Measurements from ENCODE around the gene HOXB8.

Gene HOXB8

GRCh38 chr17:48567209-48567608 is 47.9 kb downstream of the HOXB8 start:
- no peak for DNase-seq

- DNase-seq, result no peak
Observed at GRCh38 chr17:48566717-48567116, 48.4 kb downstream of the HOXB8 start.

- no peak for DNase-seq
Observed at GRCh38 chr17:48565925-48566710, 49.0 kb downstream of the HOXB8 start.

GRCh38 chr17:48565022-48565554 is 50.0 kb downstream of the HOXB8 start:
- no peak for DNase-seq

DNA sequence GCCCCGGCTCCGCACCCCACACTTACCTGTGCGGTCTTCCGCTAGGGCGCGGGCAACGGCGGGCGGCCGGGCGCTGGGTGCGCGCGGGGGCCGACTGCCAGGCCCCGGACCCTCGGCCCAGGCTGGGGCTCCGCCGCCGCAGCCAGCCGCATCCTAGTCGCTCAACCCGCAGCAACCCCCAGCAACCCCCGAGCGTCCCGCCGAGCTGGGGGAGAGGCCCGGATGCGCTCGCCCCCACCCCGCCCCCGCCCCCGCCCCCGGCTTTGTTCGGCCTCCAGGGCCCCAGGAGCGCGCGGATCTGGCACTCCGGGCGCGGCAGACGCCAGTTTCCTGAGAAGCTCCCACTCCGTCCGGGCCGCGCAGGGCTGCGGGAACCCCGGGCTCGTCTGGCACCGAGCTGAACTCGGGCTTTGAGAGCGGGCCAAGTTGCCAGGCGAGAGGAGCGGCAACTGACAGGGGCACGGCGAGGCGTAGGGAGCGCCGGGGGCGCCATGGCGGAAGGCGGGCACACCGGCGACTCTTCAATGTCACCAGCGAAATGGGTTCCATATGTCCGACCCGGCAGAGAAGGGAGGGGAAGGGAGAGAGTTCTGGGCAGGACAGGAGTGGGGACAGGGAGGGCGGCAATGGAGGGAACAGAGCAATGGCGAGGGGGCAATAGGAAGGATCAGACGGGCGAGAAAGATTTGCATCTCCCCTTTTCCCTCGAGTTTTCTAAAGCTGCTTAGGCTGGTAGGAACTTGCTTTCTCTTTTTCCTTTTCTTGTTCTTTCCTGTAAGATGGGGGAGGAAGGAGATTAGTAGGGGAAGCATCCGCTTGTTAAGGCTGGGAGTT is 50.7 kb downstream of the HOXB8 start:
- DNase-seq, result no peak

- DNase-seq, result no peak
Observed at GRCh38 chr17:48563867-48564187, 51.3 kb downstream of the HOXB8 start.

- no peak for DNase-seq
Observed at GRCh38 chr17:48563385-48563838, 51.7 kb downstream of the HOXB8 start.

GRCh38 chr17:48562934-48563333 is 52.2 kb downstream of the HOXB8 start:
- no peak for DNase-seq
